Measurements from ENCODE around the gene S100A4.
A peak's percentile ranks its signal among the peaks of the same experiment; 100 is the strongest.

The S100A4 gene

DNA sequence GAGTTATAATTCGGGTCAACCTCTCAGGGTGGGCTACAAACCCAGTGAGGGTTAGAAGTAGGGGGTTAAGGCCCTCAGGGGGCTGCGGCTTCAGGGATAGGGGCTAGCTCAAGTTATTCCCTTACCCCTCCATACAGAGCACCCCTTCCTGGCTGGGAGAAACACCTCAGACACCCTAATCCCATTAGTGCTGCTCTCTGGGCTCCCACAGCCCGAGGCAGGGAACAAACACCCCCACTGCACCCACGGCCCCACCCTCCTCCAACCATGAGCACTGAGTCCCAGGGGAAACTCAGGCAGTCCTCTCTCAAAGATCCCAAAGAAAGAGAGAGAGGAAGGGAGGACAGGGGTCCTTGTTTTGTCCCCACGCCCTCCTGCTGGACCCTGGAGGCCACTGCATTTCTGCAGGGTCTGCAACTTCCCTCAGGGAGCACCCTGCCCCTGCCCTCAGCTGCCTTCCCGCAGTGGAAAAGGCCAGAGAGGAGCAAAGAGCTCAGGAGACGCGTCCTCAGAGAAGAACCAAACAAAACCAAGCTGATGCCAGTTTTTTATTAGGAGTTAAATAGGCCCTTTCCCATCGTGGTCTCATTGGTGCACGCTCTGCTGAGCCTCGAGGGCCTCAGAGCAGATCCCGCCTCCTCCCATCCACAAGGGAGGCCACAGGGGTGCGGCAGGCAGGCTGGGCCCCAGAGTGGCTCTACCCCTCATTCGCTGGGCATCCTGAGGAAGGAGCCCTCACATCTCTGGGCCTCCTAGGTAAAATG, 1.4 kb upstream of the S100A4 start:
- DNase-seq: no peak

DNA sequence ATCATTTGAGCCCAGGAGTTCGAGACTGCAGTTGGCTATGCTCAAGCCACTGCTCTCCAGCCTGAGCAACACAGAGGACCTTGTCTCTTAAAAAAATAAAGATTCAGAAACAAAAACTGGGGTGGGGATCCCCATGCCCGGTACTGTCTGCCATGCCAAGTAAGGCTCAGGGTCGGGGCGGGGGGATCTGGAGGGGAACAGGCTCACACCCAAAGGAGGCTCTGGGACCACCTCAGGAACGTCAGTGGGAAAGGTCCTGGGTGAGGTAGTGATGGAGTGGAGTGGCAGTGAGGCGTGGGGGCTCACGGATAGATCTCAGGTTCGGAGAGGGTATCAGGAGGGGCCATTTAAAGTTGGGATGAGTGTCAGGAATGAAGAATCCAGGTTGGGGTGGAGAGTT, 765 bp upstream of the S100A4 start:
- no peak for DNase-seq

DNA sequence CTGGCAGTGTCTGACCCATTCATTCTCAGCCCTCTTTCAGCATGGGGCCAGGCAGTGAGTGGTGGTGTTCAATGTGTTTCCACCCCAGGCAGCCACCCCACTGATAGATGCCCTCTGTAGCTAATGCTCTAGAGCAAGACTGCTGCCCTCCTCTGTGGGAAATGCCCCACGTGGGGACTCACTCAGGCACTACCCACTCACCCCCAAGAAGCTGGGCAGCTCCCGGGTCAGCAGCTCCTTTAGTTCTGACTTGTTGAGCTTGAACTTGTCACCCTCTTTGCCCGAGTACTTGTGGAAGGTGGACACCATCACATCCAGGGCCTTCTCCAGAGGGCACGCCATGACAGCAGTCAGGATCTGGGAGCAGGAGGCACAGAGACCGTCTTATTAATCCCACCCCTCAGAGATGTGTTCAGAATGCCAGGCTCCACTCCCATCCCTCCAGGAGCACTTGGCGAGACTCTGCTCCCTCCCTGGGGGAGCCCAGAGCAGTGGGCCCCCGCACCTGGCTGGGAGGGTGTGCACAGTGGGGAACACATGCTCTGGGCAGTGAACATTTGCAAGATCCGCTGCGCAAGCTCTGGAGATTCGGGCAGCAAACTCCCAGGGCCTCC, 1.0 kb downstream of the S100A4 start:
- DNase-seq: no peak

DNA sequence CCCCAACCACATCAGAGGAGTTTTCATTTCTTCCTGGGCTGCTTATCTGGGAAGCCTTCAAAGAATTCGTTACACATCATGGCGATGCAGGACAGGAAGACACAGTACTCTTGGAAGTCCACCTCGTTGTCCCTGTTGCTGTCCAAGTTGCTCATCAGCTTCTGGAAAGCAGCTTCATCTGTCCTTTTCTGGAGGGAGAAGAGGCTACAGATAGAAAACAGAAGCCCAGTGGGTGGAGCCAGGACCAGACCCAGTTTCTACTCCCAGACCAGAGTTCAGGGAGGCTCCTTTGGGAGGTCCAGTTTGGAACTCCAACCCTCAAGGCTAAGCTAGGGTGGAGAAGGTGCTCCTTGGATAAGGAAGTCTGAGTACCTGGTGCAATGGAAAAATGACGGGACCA, 1.9 kb downstream of the S100A4 start:
- DNase-seq: no peak

DNA sequence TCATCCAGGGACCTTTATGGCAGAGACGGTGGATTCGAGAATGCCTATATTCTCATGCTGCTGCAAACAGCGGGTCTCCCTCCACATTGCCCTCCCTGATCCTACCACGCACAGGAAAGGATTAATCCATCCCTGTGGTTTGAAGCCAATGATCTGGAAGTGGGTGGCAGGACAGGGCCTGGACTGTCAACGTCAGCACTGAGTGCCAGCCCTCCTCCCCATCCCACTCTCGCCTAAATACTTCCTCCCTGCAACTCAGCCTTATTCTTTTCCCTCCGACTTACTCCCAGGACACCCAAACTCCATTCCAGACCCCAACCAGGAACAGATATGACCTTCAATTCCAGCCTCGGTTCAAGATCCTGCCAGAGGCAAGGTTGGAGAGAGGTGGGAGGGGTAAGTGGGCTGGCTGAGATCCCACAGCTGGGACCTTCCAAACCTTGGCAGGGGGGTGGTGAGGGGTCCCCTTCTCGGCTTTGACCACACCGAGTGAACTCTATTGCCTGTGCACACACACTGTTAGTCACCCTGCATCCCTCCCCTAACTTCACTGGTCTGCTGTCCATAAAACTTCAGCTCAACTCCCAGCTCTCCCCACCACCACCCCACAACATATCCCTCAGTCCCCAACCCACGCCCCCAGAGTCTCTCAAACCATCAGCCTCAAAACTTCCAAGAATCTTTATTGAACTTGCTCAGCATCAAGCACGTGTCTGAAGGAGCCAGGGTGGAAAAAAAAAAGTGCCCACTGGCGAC, 2.5 kb downstream of the S100A4 start:
- peak in 3 of 4 experiments; percentile 56 to 72 (median 60) for DNase-seq

DNA sequence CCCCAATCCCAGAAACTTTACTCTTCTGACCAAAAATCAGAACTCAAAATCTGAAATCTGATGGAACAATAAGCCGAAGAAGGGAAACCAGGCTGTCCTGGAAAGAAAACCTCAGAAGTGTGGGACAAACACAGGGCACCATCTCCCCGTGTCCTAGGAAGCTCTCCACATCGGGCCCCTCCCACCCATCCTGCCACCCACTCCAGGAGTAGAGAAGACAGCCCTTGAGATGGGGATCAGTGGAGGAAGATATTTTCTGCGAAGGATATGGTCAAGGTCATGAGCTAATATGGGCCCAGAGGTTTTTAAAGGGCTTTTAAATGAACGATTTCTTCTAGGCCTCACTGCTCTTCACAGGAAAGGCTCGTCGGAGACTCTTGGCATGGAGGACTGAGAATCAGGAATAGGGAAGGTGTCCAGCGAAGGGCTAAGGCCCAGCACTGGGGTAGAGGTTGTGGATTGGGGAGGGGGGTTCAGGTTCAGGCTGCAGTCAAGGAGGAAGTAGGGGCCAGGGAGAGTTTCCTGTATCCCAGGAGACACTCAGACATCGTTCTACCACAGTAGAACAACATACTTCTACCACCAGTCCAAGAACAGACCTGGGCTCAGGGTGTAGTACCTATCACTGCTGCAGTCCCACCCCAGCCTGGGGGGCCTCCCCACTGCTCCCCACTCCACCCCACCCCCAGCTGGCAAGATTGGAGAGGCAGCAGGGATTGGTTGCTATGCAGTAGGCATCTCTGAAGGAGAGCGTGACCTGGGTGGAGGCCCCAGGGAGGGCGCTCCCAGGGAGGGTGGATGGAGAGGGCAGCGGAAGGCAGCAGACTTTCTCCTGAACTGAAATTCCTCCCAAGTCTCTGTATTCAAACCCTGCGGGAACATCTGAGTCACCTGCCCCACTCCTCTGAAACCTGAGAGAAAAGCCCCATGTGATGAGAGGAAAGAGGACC, 3.7 kb downstream of the S100A4 start:
- no peak for DNase-seq

DNA sequence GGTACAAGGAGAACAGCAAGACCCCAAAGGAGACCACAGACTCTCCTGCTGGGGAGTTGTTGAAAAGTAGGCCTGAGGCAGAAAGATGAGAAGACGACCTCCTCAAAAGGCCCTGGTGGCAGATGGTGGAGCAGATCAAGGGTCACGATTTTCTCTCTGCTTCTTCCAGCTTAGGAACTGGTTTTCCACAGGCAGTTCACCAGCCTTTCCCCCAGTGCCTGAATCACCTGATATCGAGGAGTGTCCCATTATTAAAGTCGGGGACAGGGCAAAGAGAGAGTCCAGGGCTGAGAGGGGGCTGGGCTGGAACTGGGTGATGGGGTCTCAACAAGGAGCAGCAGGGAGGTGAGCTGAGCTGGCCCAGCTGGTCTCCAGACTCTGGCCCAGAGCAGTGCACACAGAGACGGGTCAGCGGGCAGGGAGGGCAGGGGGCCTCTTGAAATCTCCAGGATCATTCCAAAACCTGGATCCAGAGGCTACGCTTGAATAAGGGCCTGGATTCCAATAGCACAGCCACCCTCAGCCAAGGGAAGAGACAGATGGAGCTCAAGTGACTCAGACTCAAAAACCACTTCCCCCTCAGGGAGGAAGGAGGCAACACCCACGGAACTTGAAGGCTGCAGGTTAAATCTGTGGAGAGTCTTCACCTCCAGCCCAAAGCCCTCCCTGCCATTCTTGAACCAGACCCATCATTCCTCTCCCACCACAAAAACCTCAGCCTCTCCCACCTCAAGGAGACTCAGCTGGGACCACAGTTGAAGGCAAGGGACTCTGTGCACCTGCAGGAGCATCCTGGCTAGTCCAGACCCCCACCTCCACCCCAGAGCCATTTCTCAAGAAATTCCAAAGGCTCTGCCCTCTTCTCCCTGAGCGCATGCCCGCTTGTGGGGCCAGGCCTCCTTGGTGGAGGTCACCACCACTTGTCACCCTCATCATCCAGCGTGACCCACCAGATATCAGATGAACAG, 4.9 kb downstream of the S100A4 start, which contains the start of gene S100A5:
Gene S100A5 (minus strand): TSS at position 541 of the 968 bp plus-strand sequence. CDS start 743 bp downstream, outside the sequence.
- DNase-seq: peak; percentile 53 to 81 (median 80)

DNA sequence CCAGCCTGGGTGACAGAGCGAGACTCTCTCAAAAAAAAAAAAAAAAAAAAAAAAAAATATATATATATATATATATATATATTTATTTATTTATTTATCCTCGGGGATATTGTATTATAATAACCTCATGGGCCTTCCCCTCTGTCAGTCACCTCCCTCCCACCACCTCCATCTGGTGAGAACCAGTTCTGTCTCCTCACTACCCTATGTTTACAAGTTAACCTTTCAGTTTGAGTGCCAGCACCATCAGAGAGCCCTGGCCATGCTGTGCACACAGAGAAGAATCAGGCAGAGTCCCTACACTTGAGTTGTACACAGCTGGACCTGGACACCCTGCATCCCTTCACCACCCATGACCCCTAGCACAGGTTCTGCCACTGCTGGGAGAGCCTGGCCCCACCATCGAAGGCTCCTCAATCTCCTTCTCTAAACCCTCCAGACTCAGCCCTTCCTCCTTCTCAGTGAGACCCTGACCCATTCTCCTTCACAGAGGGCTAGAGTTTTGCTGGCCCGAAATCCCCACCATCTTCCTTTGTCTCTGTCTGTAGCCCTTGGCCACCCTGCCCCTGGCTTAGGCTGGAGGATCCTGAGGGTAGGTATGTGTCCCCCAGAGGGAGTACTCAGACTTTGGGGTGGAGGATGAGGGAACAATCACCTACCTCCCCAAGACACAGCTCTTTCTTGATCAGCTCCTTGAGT, 6.1 kb downstream of the S100A4 start:
- no peak for DNase-seq

DNA sequence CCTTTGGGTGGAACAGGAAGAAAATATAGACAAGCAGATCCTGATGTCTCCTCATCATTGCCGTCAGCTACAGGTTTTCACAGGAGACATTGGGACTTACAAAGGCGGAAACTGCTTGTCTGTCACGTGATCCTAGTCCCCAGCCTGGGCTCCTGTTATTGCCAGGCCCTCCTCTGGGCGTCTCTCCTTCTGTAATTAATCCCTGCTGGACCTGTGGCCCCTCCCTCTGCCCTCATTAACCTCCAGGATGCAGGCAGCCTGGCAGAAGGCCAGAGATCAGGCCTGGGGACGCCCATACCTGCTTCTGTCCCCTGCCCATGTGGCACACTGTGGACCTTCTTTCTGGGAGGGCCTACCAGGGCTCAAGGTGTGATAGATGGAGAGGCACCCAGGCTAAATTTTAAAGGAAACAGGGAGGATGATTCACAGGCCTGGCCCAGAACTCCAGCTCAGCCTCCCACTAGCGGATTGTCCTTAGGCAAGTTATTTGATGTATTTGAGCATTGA, 7.2 kb downstream of the S100A4 start:
- DNase-seq: no peak

DNA sequence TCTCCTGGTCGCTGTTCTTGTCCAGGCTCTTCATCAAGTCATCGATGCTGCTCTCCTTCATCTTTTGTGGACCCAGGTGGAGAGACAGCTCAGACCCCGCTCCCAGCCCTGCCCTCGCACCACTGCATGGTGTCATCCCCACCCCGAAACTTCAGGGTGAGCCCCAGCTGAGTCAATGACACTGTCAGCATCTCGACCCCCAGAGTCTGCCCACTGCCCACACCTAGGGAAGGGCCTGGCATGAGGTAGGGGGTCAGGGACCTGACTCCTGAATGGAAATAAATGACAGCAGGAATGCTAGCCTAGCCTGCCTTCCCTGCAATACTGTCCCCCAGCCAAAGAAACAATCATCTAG, 8.3 kb downstream of the S100A4 start:
- no peak for DNase-seq

DNA sequence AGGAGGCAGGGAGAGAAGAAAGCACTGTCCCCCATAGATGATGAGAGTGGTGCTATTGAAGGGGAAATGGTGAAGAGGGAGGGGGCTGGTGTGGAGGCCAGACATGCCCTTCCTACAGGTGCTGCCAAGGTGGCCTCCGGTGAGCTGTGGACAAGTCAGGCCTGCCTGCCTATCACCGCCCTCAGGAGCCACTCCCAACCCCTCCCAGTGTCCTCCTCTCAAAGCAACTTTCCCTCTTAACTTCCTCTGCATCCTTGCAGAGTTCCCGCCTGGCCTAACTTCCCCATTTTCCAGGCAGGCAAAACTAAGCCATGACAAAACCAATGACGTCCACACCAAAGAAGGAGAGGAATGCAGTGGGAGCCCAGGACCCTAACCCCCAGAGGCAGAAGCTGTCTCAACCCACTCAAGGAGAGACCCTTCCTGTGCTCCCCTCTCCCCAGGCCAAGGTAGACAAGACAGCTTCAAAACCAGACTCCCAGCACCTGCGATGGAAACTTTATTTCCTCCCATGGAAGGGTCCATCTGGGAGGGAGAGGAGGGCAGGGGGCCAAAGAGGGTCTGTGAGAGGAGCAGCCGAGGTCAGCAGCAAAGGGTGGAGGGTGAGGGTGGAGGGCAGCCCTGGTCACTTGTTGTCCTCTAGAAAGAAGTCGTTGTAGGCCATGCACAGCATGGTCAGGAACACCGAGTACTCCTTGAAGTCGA, 8.8 kb downstream of the S100A4 start:
- peak; percentile 66 to 81 (median 78) for DNase-seq

DNA sequence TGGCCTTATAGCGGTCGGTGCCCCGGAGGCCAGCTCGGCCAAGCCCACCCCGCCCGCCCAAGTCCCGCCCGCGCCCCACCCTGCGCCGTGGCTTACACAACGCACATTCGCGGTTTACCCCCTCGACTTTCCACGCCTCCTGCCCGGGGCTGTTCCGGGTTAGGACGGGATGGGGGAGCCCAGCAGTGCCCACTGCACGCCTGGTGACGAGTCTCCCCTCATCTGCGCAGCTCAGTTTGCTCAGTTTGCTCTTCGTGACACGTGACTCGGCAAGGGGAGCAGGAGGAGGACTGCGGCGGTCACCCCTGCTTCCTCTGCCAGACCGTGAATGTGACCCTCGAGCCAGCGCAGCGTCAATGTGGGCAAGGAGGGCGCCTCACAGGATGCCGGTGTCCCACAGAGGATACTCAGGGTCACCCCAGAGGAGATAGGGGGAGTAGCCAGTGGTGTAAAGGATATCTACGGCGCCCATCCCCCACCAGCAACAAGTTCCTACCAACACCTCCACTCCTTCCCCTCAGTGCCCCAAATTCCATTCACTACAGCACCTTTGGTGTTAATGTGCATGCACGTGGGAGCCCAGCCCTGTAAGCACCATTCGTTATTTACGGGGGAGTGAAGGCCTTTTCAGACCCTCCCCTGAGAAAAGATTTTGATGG, 9.5 kb downstream of the S100A4 start:
- peak; percentile 86 to 95 (median 94) for DNase-seq

DNA sequence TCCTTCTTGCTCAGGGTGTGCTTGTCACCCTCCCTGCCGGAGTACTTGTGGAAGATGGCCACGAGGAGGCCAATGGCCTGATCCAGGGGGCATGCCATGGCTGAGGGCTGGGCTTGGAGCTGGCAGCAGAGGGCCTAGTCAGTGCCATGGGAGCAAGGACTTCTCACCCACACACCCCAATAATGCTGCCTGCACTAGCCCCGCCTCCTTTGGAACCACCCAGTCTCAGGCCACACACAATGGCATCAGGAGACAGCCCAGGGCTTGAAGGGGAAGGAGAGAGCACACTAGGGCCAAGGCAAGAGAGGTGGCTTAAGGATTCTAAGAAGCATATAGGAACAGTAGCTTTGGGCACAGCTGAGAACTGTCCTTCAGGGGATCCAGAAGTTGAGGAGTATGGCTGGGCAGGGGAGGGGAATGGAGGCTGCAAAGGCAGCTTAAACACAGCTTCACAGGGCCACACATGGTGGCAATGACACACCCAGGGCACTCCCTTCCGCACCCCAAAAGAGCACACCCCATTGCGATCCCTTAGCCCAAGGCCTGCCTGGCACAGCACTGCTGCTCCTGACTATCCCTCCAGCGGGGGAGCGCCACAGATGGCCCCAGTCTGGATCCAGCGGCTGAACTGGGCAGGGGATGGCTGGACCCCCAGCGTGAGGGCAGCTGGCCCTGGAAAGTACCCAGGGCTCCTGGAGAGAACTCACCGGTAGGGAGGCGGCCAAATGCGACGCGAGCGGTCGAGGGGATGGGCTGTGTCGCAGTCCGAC, 10.2 kb downstream of the S100A4 start, which contains the start of gene S100A6:
Gene S100A6 (minus strand): TSS at position 750 of the 770 bp plus-strand sequence. CDS start 652 bp downstream, at position 98.
- DNase-seq: peak; percentile 77 to 89 (median 88)

DNA sequence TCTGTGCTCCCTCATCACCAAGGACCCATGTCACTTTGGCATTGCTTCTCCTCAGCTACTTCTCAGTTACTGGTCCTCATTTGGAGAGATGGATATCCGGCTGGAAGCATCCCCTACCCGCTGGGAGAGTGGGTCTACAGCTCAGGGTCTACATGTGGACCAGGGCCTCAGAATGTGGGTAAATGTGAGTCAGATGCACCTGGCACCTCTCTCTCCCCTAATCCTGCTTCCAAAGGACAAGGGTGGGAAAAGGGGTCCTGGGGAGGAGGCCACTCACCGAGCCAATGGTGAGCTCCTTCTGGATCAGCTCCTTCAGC, 10.7 kb downstream of the S100A4 start:
- DNase-seq: no peak

DNA sequence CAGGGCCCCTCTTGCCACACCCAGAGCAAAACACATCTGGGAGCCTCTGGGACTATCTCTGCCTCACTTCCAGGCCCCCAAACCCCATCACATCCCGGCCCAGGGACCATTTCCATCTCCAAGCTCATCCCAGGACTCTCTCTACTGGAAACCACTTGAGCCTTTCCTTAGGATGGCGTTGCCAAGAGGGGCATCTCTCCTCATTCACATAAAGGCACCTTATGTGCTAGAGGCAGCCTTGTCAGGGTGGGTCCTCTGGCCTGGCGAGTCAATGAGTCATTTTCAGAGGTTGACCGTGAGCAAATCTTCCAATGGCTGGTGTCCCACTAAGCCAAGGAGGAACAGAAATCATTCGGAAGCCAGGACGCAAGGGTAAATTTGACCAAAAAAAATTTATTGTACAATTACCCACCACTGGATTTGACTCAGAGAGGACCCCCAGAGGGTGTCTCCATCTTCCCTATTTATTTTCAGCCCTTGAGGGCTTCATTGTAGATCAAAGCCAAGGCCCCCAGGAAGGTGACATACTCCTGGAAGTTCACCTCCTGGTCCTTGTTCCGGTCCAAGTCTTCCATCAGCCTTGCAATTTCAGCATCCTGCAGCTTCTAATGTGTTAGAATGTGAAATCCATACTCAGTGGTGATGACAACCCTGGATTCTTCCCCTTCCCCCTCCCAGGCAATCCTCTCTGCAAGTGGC, 11.2 kb downstream of the S100A4 start:
- DNase-seq: peak in 1 of 4 experiments; percentile 32

DNA sequence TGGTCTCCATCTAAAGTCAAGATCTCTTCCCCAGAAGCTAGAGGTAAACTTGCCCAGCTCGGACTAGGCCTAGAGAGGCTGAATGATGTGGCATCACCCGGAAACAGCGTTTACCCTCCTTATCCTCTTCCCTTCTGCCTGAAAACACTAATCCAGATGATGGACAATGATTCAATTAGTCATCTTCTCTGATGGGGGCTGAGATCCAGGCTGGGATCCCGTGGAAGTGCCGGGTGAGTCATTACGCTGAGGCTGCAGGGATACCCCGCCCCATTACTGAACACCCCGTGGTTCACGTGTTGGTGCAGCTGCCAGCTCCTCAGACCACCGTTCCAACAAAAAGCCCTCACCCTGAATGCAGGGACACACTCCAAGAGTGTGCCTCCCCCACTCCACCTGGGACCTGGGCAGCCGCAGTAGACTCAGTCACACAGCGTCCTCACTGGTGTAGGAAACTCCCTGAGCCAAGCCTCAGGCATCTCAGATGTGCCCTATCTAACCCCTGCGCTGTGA, 11.9 kb downstream of the S100A4 start:
- peak in 3 of 4 experiments; percentile 45 to 56 (median 49) for DNase-seq
